Left hindlimb (tissue), 1 donor: Measurements from ENCODE around the gene KIFC1.
A peak's percentile ranks its signal among the peaks of the same experiment; 100 is the strongest.
"Not testable (repeated sequence)": the region's sequence is repeated elsewhere in the genome, so short reads cannot be mapped to it uniquely, and the experiment has no call there.

Experiments
- DNase-seq: peaks from one replicate; pipeline ENCODE4 v3.0.0-alpha.2; 2018

The KIFC1 gene

GRCh38 chr6:33375143-33375671, 16.4 kb upstream of the KIFC1 start:
- DNase-seq: peak; percentile 85

DNA sequence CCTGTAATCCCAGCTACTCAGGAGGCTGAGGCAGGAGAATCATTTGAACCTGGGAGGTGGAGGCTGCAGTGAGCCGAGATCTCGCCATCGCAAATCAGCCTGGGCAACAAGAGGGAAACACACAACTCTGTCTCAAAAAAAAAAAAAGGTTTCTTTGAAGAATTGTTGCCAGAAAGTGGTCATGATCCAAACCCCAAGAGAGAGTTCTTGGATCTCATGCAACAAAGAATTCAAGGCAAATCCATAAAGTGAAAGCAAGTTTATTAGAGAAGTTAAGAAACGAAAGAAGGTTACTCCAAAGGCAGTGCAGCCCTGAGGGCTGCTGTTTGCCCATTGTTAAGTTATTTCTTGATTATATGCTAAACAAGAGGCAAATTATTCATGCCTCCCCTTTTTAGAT, 14.5 kb upstream of the KIFC1 start:
- no peak for DNase-seq

DNA sequence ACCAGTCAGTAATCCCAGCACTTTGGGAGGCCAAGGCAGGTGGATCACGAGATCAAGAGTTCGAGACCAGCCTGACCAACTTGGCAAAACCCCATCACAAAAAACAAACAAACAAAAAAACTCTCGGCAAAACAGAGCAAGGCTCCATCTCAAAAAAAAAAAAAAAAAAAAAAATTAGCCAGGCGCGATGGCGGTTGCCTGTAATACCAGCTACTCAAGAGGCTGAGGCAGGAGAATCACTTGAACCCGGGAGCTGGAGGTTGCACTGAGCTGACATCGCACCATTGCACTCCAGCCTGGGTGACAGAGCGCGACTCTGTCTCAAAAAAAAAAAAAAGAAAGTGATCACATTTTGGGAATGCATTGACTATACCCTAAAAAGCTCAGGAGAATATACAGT, 12.4 kb upstream of the KIFC1 start:
- not testable (repeated sequence) for DNase-seq

DNA sequence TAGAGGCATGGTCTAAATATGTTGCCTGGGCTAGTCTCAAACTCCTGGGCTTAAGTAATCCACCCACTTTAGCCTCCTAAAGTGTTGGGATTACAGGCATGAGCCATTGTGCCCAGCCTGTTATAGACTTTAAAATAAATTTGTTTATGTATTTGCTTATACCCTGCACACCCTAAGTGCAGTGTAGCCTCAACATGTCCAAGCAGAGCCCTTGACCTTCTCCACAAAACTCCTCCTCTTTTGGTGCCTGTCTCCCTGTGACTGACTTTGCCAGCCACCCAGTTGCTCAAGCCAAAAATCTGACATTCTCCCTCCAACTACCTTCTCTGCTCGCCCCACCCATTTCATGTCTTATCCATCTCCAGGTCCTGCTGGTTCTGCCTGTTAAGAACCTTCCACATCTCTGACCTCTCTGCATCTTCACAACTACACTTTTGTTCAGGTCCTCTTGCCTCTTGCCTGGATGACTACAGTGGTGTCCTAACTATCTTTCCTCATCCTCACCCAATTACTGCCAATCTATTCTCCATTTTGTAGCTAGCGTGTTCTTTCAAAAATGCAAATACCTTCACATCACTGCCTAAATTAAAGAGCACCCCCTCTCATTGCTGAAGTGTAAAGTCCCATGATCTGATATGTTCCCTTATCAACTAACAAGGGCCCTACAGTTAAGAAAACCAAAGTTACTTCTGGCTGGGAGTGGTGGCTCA, 11.2 kb upstream of the KIFC1 start:
- DNase-seq: no peak

- DNase-seq: no peak
Observed at GRCh38 chr6:33383427-33384185, 8.0 kb upstream of the KIFC1 start.

DNA sequence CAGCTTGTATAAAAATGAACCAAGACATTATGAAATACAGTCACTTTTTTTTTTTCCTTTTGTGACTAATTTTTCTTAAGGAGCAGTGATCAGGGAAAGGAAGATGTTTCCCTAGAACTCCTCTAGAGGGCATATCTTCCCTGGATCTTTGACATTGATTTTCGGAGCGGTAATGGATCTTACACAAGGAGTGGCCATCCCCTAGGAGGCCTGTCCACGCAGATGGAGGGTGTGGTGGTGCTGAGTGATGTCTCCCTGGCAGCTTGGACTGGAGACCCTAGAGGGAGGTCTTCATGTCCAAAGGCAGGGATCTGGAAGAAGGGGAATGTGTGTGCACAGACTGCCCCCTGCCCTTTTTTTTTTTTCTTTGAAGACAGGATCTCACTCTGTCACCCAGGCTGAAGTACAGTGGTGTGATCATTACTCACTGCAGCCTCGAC, 7.0 kb upstream of the KIFC1 start:
- no peak for DNase-seq

DNA sequence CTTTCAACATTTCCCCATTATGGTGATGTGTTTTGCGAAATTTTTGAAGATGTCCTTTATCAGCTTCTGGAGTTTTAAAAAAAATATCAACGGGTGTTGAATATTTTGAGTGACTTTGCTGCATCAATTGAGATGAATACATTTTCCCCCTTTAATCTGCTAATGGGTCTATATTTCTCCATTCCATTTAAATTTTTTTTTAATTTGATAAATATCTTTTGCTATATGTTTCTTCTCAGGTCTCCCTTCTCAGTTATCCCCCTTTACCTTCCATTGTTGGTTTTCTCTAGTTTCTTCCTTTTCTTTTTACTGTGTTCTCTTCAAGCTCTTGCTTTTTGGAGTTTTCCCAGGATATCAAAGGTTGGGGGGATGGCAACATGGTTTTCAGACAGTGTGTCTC, 1.4 kb upstream of the KIFC1 start:
- DNase-seq: no peak

DNA sequence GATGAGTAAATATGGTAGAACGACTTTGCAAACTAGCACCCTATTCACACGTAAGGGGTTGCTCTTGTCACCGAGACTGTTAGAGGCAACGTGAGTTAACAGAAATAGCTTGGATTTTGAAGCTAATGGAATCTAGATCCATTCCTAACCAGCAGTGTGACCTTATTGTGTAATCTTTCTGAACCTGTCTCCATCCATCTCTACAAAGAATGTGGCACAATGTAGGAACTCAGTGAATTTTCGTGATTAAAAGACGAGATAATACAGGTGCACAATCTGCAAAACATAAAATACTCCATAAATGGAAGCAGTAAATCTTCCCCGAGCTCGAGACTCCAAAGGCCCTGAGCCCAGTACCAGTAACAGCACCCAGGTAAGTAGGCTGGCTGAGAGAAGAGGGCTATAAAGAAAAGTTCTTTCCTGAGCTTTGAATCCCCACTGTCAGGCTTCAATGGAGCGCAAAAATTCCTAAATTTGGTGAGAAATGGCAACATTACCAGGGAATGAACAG, 801 bp upstream of the KIFC1 start:
- DNase-seq: no peak

DNA sequence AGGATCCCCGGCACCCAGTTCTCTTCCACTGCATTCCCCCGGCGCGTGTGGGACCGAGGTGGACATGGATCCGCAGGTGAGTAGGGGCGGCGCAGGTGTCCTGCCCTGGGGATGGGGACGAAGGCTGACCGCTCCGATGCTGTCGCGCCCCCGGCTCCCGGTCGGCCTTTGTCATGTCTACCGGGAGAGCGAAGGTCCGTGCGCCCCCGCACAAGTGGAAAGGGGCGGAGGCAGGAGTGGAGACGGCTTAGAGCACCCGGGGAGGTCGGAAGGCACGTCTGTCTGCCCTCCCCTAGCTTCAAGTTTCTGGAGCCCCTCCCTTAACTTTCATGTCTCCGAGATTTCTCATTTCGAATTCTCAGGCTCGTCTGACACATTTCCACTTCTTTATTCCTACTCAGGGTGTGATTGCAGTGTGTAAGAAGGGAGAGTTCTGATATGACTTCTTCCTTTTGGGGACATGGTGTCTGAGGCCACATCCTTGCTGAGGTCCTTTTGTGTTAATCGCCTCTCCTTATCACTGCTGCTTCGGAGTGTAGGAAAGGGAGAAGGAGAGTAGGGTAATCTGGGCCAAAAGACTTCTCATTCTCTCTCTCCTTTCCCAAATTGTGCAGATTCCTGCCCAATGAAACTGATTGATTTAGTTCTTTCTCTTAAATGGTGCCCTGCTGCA, 435 bp downstream of the KIFC1 start:
- no peak for DNase-seq

DNA sequence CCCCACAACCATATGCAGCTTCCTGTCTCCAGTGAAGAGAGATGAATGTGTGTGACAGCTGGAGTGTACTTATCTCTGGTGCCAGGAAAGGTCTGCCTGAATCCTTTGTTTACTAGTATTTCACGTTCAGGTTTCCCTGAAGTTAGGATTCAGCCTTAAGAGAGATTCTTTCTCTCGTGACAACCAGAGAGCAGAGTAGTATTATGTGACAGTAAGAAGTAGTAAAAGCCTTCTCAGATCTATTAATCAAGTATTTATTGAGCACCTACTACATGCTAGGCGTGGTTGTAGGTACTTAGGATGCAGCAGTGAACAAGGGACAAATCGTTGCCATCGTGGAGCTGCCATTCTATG, 949 bp downstream of the KIFC1 start:
- no peak for DNase-seq

DNA sequence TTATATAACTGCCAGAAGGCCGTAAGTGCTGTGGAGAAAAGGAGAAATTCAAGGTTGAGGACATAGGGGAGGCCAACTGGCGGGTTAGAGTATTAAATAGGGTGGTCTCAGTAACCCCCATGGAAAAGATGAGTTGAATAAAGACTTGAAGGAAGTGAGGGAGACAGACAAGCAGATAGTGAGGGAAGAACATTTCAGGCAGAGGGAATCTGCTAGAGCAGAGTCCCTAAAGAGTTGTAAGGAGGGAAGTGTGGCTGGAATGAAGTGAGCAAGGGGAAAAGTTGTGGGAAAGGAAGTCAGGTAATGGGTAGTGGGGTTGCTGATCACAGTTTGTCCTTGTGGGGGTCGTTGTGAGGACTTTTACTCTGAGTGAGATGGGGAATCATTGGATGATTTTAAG, 1.4 kb downstream of the KIFC1 start:
- DNase-seq: no peak

- DNase-seq: no peak
Observed at GRCh38 chr6:33397541-33397940, 5.9 kb downstream of the KIFC1 start.

GRCh38 chr6:33398601-33399000, 7.0 kb downstream of the KIFC1 start:
- not testable (repeated sequence) for DNase-seq

- DNase-seq: not testable (repeated sequence)
Observed at GRCh38 chr6:33399881-33400280, 8.3 kb downstream of the KIFC1 start.

DNA sequence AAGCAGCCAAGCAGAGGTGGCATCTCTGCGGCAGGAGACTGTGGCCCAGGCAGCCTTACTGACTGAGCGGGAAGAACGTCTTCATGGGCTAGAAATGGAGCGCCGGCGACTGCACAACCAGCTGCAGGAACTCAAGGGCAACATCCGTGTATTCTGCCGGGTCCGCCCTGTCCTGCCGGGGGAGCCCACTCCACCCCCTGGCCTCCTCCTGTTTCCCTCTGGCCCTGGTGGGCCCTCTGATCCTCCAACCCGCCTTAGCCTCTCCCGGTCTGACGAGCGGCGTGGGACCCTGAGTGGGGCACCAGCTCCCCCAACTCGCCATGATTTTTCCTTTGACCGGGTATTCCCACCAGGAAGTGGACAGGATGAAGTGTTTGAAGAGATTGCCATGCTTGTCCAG, 13.3 kb downstream of the KIFC1 start:
- DNase-seq: peak; percentile 16

GRCh38 chr6:33405386-33405940, 13.8 kb downstream of the KIFC1 start:
- DNase-seq: peak; percentile 18

DNA sequence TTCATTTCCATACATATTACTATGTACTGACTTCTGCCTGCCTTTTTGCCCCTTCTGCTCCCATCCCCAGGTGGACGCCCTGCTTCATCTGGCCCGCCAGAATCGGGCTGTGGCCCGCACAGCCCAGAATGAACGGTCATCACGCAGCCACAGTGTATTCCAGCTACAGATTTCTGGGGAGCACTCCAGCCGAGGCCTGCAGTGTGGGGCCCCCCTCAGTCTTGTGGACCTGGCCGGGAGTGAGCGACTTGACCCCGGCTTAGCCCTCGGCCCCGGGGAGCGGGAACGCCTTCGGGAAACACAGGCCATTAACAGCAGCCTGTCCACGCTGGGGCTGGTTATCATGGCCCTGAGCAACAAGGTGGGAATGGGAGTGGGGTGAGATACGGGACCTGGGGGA, 14.5 kb downstream of the KIFC1 start:
- DNase-seq: no peak

GRCh38 chr6:33407132-33407718, 15.6 kb downstream of the KIFC1 start:
- peak; percentile 6 for DNase-seq

DNA sequence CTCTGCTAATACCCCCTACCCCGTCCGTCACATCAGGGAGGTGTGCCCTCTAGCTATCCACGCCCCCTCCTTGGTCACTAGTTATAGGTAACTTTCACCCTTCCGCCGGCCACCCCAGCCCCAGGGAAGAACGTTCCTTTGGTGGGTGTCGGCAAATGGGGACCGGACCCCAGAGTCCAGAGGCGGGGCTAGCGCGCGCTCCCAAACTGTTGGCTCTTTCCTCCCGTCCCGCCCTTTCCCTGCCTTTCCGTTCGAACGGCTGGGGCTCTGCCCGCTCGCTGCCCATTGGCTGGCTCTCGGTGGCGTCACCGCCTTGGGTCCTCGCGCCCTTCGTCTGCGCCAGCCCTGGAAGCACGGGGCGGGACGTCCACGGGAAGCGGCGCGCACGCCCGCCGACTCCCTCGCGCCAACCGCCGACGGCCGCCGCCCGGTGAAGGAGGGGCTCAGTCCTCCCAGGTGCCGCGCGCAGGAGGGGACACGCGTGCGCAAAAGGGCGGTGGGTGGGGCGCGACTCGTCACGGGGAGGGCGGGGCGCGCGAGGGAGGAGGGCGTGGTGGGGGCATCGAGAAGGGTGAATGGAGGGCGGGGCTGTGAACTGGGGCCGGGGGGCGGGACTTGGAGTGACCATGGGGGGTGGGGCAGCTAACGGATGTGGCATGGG, 18.6 kb downstream of the KIFC1 start:
- peak; percentile 99 for DNase-seq

GRCh38 chr6:33410711-33411631, 19.3 kb downstream of the KIFC1 start, which contains the start of gene PHF1:
Gene PHF1, plus strand, starts transcription at chr6:33411014. Its CDS starts 1,250 bp downstream, at chr6:33412264.
- no peak for DNase-seq

DNA sequence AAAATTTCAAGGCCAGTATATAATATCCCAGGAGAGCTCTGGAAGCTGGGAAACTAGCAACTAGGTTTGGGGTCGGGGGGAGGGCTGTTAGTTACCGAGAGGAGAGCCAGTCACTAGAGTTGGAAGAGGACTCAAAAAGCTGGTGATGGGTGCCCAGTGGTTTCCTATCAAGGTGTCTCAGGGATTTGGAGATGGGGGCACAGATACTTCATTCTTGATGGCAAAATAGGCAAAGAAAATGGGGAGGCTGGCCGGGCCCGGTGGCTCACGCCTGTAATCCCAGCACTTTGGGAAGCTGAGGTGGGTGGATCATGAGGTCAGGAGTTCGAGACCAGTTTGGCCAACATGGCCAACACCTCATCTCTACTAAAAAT, 20.0 kb downstream of the KIFC1 start:
- DNase-seq: no peak
